ENCODE data around the gene TSPAN18.

- TF ChIP-seq CTCF (conservative IDR thresholded peaks at IDR 0.05; ENCODE audit: low read depth in 2 of 2), result no peak
- no peak for TF ChIP-seq ZNF331 (CRISPR knock-in tag; IDR thresholded peaks at IDR 0.05; ENCODE audit: low read depth)
- no peak for TF ChIP-seq ETS1 (IDR thresholded peaks at IDR 0.05)
- TF ChIP-seq EZH2phosphoT487 (IDR thresholded peaks at IDR 0.05; ENCODE audit: unreplicated experiment), result no peak
- TF ChIP-seq EZH2 (IDR thresholded peaks at IDR 0.05; ENCODE audit: low read depth, unreplicated experiment), result no peak
- TF ChIP-seq POLR2AphosphoS5 (IDR thresholded peaks at IDR 0.05; ENCODE audit: low read depth), result no peak
- no peak for TF ChIP-seq REST (IDR thresholded peaks at IDR 0.05; ENCODE audit: unreplicated experiment)
- no peak for TF ChIP-seq CREB1 (CRISPR knock-in tag; IDR thresholded peaks at IDR 0.05; ENCODE audit: low read depth)
- no peak for TF ChIP-seq JUNB (IDR thresholded peaks at IDR 0.05; ENCODE audit: unreplicated experiment)
- no peak for TF ChIP-seq STAT1 (IDR thresholded peaks at IDR 0.05; ENCODE audit: unreplicated experiment)
- no peak for TF ChIP-seq NANOG (IDR thresholded peaks at IDR 0.05; ENCODE audit: borderline replicate concordance)
- TF ChIP-seq ZNF462 (CRISPR knock-in tag; IDR thresholded peaks at IDR 0.05), result no peak
Observed at GRCh38 chr11:44974402-44975000, 247.7 kb downstream of the TSPAN18 start.

Data from GM23338 (cell line).